ENCODE results near the gene KRT6C.

GRCh38 chr12:52452101-52452500 is 21.5 kb downstream of the KRT6C start, which contains the start of gene KRT6B:
- no peak for TF ChIP-seq CTCF (IDR thresholded peaks at IDR 0.05; ENCODE audit: poor library complexity)
- no peak for TF ChIP-seq EZH2 (IDR thresholded peaks at IDR 0.05; ENCODE audit: borderline replicate concordance)
- TF ChIP-seq EZH2phosphoT487 (IDR thresholded peaks at IDR 0.05; ENCODE audit: low read depth, severe bottlenecking, unreplicated experiment), result no peak
